ENCODE measurements around the gene PIEZO1. TPM values are rescaled to one million over a fixed set of nuclear protein-coding genes. Genes with fewer than 3 reads are reported as not detected.

The PIEZO1 gene
- total and polyA plus RNA-seq, 10 of the 15 experiments (the other 5 are each of a cell fraction or from before 2014, with no cell fraction given), result 1.3 to 169 (median 33.4) TPM

DNA sequence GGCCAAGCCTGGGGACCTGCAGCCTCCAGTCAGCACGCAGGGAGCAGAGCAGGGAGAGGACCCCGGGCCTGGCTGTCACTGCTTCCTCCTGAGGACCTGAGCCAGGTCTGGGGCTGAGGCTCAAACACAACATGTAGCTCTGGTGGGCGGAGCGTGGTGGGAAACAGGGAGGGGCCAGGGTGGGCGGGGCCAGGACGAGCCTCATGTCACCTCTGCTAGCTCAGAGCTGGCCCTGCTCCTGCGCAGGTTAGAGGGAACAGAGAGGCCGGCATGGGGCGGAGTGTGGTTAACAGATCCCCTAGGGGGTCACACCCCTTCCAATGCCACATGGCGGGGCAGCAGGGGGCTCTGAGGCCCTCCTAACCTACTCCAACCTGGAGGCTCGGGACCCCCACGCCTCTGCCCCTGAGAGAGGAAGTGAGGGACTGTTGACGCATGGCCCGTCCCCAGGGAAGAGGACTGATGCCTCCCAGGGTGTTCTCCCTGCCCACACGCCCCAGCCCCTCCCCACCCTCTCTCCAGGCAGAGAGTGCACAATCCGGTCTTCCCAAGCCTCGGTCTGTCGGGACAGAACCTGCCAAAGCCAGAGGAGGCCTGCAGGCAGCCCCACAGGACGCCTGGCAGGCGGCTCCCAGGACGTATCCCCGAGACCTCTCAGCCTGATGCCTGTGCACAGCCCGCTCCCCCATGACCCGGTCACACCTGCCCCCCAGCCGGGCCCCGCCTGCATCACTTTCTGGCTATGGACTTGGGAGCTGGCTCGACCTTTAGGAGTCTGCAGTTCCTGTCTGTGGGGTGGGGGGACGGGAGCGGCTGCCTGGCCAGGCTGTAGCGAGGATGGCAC is 15.2 kb downstream of the PIEZO1 start:
- FAIRE-seq (no peak), ATAC-seq (peak; percentile 81), DNase-seq (ENCODE audit: low read depth, low spot score) (no peak)
- RAD21 ChIA-PET (ENCODE audit: unreplicated experiment), result interaction anchor here (0.9 kb wide), 1 partner anchor 15 kb away, joined by 3 read pairs; the partner anchor contains the start of gene PIEZO1
- Histone ChIP-seq H3K27me3 (replicated peaks in 1 of 2; ENCODE audit: control insufficient read depth in 2 of 2, insufficient read depth in 2 of 2, low read length in 1 of 2) (no peaks in the 10 kb centered on the region), H3K9me3 (replicated peaks; ENCODE audit: control insufficient read depth, insufficient read depth, low read length) (no peaks in the 10 kb centered on the region), H3K4me1 (ENCODE audit: control insufficient read depth, insufficient read depth, low read length) (peaks cover 28% of the 10 kb centered on the region), H2AFZ (ENCODE audit: control insufficient read depth, low read depth, low read length) (no peak overlapping the region), H3K36me3 (ENCODE audit: control insufficient read depth in 2 of 2, insufficient read depth in 2 of 2, low read length in 1 of 2) (peaks cover 3 to 4% of the 10 kb centered on the region in 2 experiments; a peak in 2 of 4 replicates), H3K4me3 (no peak overlapping the region), H3K9ac (ENCODE audit: control insufficient read depth, insufficient read depth, low read length) (no peak overlapping the region), H3K4me2 (ENCODE audit: control insufficient read depth, insufficient read depth) (no peak overlapping the region), H4K20me1 (ENCODE audit: control insufficient read depth, insufficient read depth) (no peaks in the 10 kb centered on the region; the same call in none of the 2 replicates), H3K79me2 (ENCODE audit: control insufficient read depth, insufficient read depth, low read length) (peaks cover 67% of the 10 kb centered on the region), H3K27ac (ENCODE audit: control insufficient read depth, insufficient read depth) (no peak overlapping the region; the same call in 1 of the 2 replicates)
- SMC1A ChIA-PET (ENCODE audit: uncharacterized antibody, unreplicated experiment), result interaction anchor here (1.1 kb wide), 1 partner anchor 13 kb away, joined by 4 read pairs; no protein-coding TSS in a partner anchor
- BruUV-seq (replicated peaks), result no TSS peak
- TF ChIP-seq, protein P1, sequence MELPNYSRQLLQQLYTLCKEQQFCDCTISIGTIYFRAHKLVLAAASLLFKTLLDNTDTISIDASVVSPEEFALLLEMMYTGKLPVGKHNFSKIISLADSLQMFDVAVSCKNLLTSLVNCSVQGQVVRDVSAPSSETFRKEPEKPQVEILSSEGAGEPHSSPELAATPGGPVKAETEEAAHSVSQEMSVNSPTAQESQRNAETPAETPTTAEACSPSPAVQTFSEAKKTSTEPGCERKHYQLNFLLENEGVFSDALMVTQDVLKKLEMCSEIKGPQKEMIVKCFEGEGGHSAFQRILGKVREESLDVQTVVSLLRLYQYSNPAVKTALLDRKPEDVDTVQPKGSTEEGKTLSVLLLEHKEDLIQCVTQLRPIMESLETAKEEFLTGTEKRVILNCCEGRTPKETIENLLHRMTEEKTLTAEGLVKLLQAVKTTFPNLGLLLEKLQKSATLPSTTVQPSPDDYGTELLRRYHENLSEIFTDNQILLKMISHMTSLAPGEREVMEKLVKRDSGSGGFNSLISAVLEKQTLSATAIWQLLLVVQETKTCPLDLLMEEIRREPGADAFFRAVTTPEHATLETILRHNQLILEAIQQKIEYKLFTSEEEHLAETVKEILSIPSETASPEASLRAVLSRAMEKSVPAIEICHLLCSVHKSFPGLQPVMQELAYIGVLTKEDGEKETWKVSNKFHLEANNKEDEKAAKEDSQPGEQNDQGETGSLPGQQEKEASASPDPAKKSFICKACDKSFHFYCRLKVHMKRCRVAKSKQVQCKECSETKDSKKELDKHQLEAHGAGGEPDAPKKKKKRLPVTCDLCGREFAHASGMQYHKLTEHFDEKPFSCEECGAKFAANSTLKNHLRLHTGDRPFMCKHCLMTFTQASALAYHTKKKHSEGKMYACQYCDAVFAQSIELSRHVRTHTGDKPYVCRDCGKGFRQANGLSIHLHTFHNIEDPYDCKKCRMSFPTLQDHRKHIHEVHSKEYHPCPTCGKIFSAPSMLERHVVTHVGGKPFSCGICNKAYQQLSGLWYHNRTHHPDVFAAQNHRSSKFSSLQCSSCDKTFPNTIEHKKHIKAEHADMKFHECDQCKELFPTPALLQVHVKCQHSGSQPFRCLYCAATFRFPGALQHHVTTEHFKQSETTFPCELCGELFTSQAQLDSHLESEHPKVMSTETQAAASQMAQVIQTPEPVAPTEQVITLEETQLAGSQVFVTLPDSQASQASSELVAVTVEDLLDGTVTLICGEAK (IDR thresholded peaks at IDR 0.05; ENCODE audit: borderline replicate concordance), result no peak
- TF ChIP-seq MEF2B (IDR thresholded peaks at IDR 0.05; ENCODE audit: partially characterized antibody, poor library complexity, severe bottlenecking) (peak; percentile 51), TARDBP (IDR thresholded peaks at IDR 0.05; ENCODE audit: borderline replicate concordance) (no peak), SPI1 (IDR thresholded peaks at IDR 0.05; ENCODE audit: borderline replicate concordance, insufficient read depth, low read depth, low read length) (peak; percentile 62; the same call in 1 of the 2 replicates), POLR2A (IDR thresholded peaks at IDR 0.05; ENCODE audit: low read depth, low read length) (peak; percentile 37; the same call in 1 of the 2 replicates), BHLHE40 (IDR thresholded peaks at IDR 0.05; ENCODE audit: borderline replicate concordance in 1 of 2, low read depth in 2 of 2, low read length in 1 of 2) (no peak), EZH2 (IDR thresholded peaks at IDR 0.05; ENCODE audit: borderline replicate concordance, control insufficient read depth, low read depth, low read length) (no peak)
- TF ChIP-seq, protein P2, sequence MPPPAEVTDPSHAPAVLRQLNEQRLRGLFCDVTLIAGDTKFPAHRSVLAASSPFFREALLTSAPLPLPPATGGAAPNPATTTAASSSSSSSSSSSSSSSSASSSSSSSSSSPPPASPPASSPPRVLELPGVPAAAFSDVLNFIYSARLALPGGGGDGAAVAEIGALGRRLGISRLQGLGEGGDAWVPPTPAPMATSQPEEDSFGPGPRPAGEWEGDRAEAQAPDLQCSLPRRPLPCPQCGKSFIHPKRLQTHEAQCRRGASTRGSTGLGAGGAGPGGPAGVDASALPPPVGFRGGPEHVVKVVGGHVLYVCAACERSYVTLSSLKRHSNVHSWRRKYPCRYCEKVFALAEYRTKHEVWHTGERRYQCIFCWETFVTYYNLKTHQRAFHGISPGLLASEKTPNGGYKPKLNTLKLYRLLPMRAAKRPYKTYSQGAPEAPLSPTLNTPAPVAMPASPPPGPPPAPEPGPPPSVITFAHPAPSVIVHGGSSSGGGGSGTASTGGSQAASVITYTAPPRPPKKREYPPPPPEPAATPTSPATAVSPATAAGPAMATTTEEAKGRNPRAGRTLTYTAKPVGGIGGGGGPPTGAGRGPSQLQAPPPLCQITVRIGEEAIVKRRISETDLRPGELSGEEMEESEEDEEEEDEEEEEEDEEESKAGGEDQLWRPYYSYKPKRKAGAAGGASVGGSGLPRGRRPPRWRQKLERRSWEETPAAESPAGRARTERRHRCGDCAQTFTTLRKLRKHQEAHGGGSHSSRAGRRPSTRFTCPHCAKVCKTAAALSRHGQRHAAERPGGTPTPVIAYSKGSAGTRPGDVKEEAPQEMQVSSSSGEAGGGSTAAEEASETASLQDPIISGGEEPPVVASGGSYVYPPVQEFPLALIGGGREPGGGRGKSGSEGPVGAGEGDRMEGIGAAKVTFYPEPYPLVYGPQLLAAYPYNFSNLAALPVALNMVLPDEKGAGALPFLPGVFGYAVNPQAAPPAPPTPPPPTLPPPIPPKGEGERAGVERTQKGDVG (CRISPR knock-in tag; IDR thresholded peaks at IDR 0.05), result no peak
- intact Hi-C loops (cut with micrococcal nuclease; ENCODE audit: unreplicated experiment) (no loop called here), in situ Hi-C loops (cut with MboI) (no loop called here)
- 67% methylated on average over 25 of the region's 30 CpGs for WGBS (ENCODE audit: insufficient coverage, insufficient replicate concordance, low lambda C conversion rate, missing lambda C conversion rate)
- POLR2A ChIA-PET, result interaction anchor here (0.7 kb wide), 1 partner anchor 51 kb away, joined by 6 read pairs; no protein-coding TSS in a partner anchor
- CTCF ChIA-PET, result interaction anchor here (1.3 kb wide), 1 partner anchor 25 kb away, joined by 5 read pairs; no protein-coding TSS in a partner anchor

All from GM12878 (cell line).